Stimulated activated CD4-positive, alpha-beta T cell treated with anti-CD3 and anti-CD28 coated beads, Interleukin-1b, Interleukin-23, amount 100 ng/mL, for 4 hours (primary cell): ENCODE measurements around the gene MCF2L2.
"Not testable (repeated sequence)": the region's sequence is repeated elsewhere in the genome, so short reads cannot be mapped to it uniquely, and the experiment has no call there.

Source experiments
- DNase-seq, 2 donors: peaks; one replicate each; pipeline ENCODE4 v3.0.0-alpha.2; 2020; ENCODE audit warnings: low read depth in 2 of 2

MCF2L2 gene

DNA sequence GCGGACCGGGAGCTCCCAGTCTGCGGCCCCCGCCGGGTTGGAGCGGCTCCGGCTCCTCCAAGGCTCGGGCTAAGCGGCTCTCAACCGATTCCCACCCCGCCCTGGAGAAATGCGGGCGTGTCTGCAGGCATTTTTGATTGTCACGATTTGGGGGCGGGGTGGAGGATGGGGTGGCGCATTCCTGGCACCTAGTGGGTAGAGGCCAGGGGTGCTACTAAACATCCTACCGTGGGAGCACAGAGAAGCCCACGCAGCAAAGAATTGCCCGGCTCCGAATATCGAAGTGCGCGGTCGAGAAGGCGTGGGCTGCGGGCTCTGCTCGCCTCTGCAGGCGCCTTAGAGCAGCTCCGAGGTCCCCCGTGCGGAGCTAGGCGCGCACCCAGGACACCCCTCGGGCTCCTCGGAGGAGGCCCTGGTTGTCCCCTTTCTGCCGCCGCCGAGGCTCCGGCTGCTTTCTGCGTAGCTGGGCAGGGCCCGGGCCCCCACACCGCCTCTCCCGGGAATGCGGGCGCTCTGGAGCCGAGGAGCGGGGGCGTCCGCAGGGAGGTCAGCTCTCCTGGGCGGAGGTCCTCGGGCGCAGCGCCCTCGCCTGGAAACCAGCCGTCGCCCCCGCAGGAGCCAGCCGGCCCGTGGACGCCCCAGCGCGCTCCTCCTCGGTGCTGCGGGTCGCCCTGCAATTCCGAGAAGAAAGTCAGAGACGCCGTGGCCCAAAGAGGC, 249.4 kb downstream of the MCF2L2 start:
- peak; percentile 32 to 39 for DNase-seq

DNA sequence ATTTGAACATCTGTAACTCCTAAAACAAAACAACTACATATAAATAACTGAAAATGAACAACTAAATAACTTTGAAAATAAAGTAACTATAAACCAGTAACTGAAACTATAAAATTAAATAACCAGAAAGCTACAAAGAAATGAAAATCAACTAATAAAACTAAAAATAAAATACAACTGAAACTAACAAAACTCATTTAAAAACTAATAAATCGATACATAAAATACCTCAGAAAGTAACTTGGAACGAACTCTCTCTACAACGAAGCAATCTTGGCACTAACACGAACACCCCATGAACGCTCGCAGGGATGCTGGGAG, 249.9 kb downstream of the MCF2L2 start:
- no peak for DNase-seq

DNA sequence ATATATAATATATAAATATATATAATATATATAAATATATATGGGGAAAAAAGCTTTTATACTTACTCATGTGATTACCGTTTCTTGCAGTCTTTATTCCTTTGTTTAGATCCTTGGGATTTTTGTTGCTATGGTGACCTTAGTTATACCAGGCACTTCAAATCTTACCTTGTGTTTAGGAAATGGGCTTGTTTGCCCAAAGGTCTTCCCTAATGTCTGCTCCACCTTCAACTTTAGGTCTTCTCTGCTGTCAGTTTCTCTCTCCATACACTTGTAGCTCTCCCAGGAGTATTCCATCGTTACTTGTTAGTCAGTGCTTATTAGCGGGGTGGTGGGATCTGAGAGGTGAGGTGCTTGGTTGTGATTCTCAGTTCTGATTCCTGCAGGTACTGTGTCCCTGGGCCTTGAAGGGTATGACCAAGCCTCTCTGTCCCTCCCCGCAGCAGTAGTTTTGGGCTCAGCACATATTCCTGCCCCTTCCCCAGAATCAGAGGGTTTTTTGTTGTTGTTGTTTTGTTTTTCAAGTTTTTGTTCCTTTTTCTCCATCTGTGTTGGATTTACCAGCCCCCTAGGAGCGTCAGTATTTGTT, 256.3 kb downstream of the MCF2L2 start:
- DNase-seq: no peak

DNA sequence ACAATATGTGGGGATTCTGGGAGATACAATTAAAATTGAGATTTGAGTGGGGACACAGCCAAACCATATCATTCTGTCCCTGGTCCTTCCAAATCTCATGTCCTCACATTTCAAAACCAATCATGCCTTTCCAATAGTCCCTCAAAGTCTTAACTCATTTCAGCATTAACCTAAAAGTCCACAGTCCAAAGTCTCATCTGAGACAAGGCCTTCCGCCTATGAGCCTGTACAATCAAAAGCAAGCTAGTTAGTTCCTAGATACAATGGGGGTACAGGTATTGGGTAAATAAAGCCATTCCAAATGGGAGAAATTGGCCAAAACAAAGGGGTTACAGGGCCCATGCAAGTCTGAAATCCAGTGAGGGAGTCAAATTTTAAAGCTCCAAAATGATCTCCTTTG, 260.4 kb downstream of the MCF2L2 start:
- DNase-seq: not testable (repeated sequence)

DNA sequence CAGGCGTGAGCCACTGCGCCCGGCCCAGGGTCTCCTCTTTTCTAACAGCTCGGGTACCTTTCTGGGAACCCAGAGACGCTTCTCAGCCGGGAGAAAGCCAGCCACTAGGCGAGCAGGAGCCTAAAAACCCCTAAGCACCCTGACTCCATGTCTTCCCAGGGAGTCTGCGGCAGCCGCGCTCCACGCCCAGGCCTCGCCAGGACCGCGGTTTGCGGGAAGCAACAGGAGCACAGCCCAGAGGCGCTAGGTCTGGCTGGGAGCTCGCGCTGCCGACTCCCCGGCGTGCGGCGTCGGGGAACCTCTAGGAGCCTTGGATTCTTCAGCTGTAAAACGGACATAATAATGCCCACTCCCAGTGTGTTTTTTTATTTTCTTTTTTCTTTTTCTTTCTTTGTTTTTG, 264.9 kb downstream of the MCF2L2 start:
- no peak for DNase-seq

DNA sequence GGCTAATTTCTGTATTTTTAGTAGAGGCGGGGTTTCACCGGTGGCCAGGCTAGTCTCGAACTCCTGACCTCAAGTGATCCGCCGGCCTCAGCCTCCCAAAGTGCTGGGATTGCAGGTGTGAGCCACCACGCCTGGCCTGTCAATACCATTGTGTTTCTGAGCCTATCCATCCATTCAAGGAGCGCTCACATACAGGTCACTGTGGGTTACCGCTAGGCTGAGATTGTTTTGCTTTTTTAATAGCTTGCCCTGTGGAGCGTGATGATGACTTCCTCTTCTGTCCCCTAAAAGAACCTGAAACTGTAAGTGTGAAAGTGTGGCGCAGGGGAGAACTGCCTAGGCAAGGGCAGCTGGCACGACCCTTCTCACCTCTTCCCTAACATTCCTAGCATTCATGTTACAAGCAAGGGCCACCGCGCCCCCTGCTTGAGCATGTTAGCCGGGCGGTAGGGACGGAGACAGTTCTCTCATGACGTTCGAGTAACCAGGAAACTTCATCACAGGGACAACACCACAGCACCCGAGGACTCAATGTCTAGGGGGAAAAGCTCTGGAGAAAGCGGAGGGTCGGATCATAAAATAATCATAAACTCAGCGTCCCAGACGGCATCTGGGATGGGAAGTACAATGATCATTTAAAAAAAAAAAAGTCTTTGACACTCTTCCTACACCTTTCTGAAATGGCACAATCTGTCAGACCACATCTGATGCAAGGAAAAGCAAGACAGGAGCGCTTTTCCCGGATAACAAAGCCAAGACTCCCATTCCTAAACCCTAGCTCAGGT, 266.7 kb downstream of the MCF2L2 start:
- no peak for DNase-seq

DNA sequence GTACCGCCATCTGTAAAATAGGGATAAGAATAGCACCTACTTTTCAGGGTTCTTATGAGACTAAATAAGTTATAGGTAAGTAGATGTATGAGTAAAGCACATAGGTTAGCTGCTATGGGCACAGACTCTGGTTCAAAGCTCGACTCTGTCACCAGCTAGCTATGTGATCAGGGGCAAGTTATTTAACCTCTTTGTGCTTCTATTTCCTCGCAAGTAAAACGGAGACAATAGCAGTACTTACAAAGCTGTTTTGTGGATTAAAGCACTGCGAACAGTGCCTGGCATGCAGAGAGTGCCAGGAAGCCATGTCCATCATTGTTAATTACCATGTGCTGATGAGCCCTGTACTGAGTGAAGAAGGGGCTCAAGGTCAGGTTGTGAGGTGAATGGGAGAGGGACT, 267.8 kb downstream of the MCF2L2 start:
- no peak for DNase-seq

DNA sequence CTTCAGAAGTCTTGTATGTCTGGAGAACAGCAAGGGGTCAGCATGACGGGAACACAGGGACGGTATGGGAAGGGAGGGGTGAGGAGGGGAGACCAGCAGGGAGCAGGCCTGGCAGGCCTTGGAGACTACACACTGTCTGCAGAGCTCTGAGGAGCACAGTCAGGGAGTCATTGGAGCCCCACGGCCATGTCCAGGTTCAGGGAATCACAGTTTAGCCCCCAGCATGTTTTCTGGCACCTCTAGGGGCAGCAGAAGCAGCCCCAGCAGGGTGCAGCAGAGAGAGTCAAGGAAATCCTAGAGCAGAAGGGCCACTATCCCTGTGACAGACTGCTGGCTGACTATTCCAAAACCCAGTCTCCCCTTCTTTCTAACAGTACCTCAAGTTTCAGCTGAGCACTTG, 269.1 kb downstream of the MCF2L2 start:
- DNase-seq: no peak

DNA sequence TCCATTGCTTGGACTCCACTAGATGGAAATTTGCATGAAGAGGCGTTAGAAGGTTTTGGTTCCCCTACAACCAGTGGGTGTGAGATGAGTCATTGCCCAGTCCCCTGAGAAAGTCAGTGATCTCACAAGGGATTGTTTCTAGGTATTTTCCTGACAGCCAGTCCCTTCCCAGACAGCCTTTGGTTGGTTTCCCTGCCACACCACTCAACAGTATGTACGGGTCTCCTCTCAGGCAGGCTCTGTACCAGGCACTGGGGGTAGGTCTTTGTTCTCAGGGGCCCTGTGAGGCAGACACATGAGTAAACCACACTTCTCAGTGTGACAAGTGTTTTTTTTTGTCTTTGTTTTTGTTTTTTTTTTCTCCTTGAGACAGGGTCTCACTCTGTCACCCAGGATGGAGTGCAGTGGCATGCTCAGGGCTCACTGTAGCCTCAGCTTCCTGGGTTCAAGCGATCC, 269.8 kb downstream of the MCF2L2 start:
- DNase-seq: peak; percentile 17 to 22

DNA sequence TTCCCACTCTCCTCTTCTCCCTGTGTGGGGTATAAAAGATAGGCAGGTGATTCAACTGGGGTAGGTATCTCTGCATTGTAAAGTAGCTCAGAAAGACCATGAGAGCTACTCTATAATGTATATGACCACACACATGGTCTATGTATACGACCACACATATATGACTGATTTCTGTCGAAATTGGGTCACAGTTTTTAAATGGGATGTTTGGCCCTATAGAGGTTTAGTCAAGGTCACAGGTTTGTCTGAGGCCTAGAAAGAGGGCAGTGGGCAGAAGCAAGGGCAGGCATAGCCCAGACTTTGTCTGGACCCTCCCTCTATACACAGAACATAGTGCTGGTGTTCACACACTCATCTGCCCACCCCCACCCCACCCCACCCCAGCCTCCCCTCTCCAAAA, 270.3 kb downstream of the MCF2L2 start:
- DNase-seq: no peak

DNA sequence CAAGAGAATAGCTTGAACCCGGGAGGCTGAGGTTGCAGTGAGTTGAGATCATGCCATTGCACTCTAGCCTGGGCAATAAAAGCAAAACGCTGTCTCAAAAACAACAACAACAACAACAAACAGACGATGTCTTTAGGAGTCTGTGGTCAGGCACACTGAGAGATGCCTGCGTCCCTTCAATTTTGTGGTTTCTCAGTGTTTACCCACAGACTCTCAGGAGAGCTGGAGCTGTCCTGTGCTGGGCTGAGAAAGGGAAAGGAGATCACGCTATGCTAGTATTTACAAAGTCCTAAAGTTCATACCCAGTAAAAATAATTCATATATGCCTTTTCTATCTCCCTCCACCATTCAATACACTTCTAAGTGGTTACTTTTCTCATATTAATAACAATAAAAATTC, 272.2 kb downstream of the MCF2L2 start:
- no peak for DNase-seq

DNA sequence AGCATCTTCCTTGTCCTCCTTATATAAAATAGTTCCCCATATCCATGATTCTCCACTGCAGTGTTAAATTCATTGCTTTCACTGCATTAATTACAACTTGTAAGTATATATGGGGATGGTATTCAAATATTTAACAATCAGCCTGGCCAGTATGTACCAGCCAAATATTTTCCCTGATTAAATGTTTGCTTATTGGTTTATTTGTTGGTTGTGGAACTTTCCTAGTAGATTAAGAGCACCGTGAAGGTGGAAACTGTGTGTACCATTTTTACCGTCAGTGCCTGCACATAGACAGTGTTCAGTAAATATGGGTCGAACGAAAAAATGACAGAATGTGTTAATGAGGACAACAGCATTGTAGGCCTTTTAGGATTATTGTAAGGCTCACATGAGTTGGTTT, 272.9 kb downstream of the MCF2L2 start:
- DNase-seq: no peak

DNA sequence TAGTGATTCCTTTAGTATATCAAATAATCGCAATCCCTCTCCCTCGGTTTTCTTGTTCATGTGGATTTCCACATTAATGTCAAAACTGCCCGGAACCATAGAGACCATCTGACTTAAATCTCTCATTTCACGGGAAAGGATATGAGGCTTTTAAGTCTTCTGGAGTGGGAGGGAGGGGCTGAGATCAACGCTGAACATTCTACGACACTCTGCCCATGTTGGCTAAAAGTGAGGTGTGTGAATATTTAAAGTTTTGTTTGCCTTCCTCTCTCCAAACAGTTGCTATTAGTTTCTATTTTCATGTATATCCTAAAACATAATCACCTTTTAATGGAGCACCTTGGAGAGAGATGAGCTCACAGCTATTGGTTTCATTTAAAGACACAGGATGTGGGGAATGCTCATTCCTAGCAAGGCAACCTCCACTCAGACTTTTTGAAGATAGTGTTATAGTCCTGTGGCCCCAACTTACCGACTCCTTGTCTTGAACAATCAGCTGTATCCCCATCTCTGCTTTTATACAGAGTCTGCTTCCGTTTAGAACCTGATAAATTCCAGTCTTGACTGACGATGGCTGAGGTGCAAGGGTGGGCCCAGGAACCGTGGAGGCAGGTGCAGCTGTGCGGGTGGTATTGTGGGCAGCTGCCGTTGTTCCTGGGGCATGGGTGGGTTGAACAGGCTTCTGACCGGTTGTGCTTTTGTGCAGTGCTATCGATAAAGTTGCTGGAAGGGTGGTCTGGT, 275.0 kb downstream of the MCF2L2 start:
- DNase-seq: no peak

DNA sequence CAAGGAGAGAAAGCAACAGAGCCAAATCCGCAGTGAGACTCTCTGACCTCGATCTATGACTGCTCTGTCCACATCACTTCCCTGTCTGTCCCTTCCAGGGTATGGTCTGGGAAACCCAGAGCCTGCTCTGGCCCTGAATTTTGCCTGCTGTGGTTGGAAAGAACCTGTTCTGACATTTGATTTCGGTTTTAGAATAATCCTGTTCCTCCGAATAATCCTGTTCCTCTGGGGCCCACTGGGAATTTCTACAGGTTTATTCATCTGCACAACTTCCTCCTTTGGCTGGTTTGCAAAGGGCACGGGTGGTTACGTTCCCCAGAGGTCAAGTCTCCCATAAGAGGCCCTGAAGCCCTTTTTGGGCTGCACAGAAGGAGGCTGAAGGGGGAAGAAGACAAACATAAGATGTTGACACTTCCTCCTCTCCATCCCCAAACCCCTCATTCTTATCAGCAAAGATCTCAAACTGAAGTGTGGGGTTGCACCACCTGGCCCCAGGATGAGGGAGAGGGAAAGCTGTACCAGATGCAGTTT, 276.5 kb downstream of the MCF2L2 start:
- DNase-seq: no peak

DNA sequence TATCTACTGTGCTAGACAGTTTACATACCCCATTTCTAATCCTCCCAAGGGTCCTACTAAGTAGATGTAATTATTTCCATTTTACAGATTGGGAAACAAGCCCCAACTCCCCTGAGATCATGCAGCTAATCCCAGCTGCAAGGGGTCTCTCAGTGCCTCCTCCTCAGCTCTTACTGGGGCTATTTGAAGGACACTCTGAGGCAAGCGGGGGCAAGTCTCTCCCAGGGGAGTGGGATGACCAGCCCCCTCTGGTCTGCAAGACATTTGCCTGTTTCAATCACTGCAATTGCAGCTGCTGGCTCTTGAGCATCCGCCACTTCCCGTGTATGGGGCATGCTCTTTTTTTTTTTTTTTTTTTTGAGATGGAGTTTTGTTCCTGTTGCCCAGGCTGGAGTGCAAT, 277.3 kb downstream of the MCF2L2 start:
- DNase-seq: no peak

DNA sequence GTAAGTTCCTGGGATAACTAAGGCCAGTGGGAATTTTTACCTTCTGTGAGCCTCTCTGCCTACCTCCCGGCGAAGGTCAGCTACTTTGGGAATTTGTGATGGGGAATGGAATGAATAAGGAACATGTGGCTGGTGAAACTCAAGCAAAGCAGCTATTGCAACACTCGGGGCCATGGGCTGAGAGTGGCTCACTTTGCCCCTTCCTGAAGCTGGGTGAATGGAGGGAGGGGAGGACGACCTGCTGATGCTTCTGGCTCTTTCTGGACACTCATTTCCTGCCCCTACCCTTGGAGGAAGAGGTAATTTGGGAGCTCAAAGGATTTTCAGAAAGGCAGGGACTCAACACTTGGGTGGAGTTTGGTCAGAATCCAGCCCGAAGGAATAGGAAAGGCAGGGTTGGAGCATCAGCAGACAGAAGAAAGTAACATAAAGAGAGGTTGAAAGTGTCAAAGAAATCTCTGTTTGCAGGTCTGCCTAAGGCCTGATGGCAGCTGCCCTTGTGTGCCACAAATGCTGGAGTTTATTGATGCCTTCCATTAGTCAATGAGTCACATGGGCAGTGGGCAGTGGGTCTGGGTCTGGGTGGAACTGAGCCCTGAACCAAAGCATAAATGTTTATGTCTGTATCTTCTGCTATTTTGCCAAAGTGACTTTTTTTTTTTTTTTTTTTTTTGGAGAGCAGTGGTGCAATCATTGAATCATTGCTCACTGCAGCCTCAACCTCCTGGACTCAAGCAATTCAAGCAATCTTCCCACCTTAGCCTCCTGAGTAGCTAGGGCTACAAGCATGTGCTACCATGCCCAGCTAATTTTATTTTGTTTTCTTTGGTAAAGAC, 278.3 kb downstream of the MCF2L2 start:
- no peak for DNase-seq

DNA sequence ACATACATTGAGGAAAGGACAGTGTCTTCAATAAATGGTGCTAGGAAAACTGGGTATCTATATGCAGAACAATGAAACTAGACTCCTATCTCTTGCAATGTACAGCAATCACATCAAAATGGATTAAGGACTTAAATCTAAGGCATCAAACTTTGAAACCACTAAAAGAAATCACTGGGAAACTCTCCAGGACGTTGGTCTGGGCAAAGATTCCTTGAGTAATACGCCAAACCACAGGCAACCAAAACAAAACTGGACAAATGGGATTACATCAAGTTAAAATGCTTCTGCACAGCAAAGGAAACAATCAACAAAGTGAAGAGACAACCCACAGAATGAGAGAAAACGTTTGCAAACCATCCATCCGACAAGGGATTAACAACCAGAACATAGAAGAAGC, 280.4 kb downstream of the MCF2L2 start:
- DNase-seq: no peak

DNA sequence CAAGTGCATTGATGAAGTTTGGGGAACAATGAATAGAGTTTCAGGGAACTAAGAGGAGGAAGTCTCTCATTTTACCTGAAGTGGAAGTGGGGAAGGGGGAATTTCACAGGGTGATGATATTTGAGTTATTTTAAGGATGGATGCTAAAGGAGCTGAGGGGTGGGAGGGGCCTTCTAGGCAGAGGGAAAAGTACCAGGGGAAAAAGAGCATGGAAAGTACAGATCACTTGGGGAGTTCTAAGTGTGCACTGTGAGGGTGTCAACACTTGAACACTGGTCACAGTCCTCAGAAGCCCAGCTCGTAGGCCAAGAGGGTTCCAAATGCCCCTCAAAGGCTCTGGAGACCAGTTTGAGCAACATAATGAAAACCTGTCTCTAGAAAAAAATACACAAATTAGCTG, 284.1 kb downstream of the MCF2L2 start:
- DNase-seq: no peak

DNA sequence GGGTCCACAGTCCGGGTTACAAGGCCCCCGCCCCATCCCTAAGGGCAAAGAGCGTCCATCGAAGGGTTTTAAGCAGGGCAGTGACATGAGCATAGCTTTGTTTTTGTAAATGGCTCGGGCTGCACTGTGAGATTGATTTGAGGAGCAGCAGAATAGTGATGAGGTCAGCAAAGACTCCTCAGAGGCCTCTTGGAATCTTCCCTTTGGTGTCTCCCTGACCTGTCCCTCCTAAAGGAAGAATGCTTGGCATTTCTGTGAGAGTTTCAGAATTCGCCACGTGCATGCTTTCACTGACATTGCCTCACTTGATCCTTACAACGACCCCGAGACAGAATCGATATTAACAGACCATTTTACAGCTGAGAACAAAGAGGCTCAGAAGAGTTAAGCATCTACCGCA, 286.2 kb downstream of the MCF2L2 start:
- no peak for DNase-seq

DNA sequence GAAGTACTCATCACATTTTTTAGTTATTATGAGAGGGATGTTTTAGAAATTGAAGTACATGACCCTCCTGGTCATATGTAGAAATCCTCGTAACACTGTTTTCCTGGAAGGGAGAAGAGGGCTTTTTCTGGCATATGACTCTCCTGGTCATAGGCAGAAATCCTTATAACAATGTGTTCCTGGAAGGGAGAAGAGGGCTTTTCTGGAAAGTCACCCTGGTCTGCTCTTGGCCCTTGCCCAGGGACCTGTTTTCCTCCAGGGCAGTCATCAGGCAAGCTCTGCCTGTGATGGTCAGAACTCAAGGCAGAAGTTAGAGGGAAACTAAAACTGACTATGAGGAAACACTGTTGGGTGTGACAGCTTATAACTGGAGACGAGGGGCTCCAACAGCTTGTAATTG, 293.6 kb downstream of the MCF2L2 start:
- no peak for DNase-seq

DNA sequence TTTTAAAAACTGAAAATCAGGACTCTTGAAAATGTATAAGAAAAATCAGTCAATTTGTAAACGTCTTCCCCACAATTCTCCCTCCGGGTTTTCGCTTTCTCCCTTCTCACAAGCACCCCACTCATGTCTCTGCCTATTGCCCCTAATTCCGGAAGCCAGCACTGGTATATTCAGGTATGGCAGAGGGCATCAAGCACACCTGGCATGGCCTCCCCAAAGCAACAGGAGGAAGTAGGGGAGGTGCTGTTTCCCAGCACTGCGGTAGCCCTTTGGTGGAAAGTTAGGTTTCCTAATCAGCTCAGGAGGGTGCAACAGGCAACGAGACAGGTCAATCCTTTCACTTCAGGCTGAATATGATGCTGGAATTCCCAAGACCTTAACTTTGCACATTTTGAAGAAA, 296.0 kb downstream of the MCF2L2 start:
- no peak for DNase-seq
